Measurements from ENCODE around the gene LRR1. TPM values are rescaled to one million over a fixed set of nuclear protein-coding genes. Genes with fewer than 3 reads are reported as not detected.

Gene LRR1
- total RNA-seq, 1 donor from 2014 or later = 16.4 TPM

GRCh38 chr14:49637534-49638078 is 38.9 kb downstream of the LRR1 start:
- Mint-ChIP-seq H3K4me1 (ENCODE audit: low read depth) (peaks cover 34% of the 10 kb centered on the region), H3K4me3 (ENCODE audit: low read depth) (no peak overlapping the region), H3K27me3 (no peaks in the 10 kb centered on the region), H3K27ac (no peak overlapping the region), H3K36me3 (ENCODE audit: insufficient read depth) (peaks cover 18% of the 10 kb centered on the region), H3K9me3 (ENCODE audit: low read depth) (no peaks in the 10 kb centered on the region)
- TF ChIP-seq CTCF (IDR thresholded peaks at IDR 0.05; ENCODE audit: unreplicated experiment) = no peak
- no peak for DNase-seq (ENCODE audit: low spot score, unreplicated experiment)

DNA sequence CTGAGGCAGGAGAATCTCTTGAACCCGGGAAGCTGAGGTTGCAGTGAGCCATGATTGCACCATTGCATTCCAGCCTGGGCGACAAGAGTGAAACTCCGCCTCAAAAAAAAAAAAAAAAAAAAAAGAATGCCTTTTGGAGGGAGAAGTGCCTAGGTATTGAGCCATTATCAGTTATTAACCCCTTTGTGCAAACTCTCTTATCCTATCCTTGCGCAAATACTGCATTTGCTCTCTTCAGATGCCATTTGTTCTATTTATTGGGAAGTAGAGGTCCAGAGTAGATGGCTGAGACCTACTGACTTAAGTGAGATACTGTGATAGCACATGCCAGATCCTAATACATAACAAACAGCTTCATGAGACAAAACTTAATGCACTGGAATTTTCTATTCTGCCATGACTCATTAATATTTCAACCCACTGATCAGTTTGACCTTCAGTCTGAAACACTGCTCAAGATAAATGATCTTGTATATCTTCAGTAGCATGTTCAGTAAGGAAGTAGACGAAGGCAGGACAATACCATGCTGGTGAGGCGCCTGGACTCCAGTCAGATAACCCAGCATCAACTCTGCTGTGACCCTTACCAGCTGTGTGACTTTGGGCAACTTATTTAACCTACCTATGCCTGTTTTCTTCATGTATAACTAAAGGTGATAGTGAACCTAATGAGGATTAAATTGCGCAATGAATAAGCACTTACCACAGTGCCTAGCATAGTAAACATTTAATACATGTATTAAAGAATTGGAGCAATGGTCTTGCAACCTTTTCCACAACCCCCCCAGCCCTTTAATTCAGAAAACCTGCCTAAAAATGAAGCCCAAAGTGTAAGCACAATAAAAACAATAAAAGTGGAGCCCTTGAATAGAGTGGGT is 42.0 kb downstream of the LRR1 start:
- H3K27ac Mint-ChIP-seq = no peak overlapping the region
- TF ChIP-seq CTCF (IDR thresholded peaks at IDR 0.05; ENCODE audit: unreplicated experiment) = no peak
- DNase-seq (ENCODE audit: low spot score, unreplicated experiment) = no peak

GRCh38 chr14:49641697-49642129 is 43.0 kb downstream of the LRR1 start:
- H3K27me3 Mint-ChIP-seq = no peaks in the 10 kb centered on the region
- no peaks in the 10 kb centered on the region for H3K9me3 Mint-ChIP-seq (ENCODE audit: low read depth)
- no peak for TF ChIP-seq CTCF (IDR thresholded peaks at IDR 0.05; ENCODE audit: unreplicated experiment)
- H3K27ac Mint-ChIP-seq = peak overlapping the region; percentile 27
- H3K4me1 Mint-ChIP-seq (ENCODE audit: low read depth) = peaks cover 26% of the 10 kb centered on the region
- peaks cover 14% of the 10 kb centered on the region for H3K36me3 Mint-ChIP-seq (ENCODE audit: insufficient read depth)
- no peak for DNase-seq (ENCODE audit: low spot score, unreplicated experiment)
- H3K4me3 Mint-ChIP-seq (ENCODE audit: low read depth) = peak overlapping the region; percentile 15

More for the DNA sequence above, 42.0 kb downstream of the LRR1 start:
- H3K4me1 Mint-ChIP-seq (ENCODE audit: low read depth) = peaks cover 30% of the 10 kb centered on the region
- H3K4me3 Mint-ChIP-seq (ENCODE audit: low read depth) = no peak overlapping the region
- H3K9me3 Mint-ChIP-seq (ENCODE audit: low read depth) = no peaks in the 10 kb centered on the region
- H3K36me3 Mint-ChIP-seq (ENCODE audit: insufficient read depth) = peaks cover 15% of the 10 kb centered on the region
- no peaks in the 10 kb centered on the region for H3K27me3 Mint-ChIP-seq

GRCh38 chr14:49642163-49642562 is 43.4 kb downstream of the LRR1 start:
- Mint-ChIP-seq H3K27ac (peak overlapping the region; percentile 27), H3K4me3 (ENCODE audit: low read depth) (peak overlapping the region; percentile 15), H3K4me1 (ENCODE audit: low read depth) (peaks cover 24% of the 10 kb centered on the region), H3K36me3 (ENCODE audit: insufficient read depth) (peaks cover 18% of the 10 kb centered on the region), H3K27me3 (no peaks in the 10 kb centered on the region), H3K9me3 (ENCODE audit: low read depth) (no peaks in the 10 kb centered on the region)
- no peak for TF ChIP-seq CTCF (IDR thresholded peaks at IDR 0.05; ENCODE audit: unreplicated experiment)
- DNase-seq (ENCODE audit: low spot score, unreplicated experiment) = no peak

DNA sequence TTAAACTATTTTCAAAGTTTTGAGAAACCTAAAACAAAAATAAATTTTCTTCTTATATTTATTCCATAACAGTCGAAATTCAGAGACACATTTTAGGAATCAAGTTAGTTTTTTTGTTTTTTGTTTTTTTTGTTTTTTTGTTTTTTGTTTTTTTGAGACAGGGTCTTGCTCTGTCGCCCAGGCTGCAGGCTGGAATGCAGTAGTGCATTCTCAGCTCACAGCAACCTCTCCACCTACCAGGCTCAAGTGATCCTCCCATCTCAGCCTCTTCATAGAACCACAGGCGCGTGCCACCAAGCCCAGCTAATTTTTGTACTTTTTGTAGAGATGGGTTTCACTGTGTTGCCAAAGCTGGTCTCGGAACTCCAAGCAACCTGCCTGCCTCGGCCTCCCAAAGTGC is 54.8 kb downstream of the LRR1 start:
- no peaks in the 10 kb centered on the region for H3K9me3 Mint-ChIP-seq (ENCODE audit: low read depth)
- peaks cover 5% of the 10 kb centered on the region for H3K36me3 Mint-ChIP-seq (ENCODE audit: insufficient read depth)
- H3K4me3 Mint-ChIP-seq (ENCODE audit: low read depth) = no peak overlapping the region
- H3K27ac Mint-ChIP-seq = no peak overlapping the region
- H3K4me1 Mint-ChIP-seq (ENCODE audit: low read depth) = no peaks in the 10 kb centered on the region
- TF ChIP-seq CTCF (IDR thresholded peaks at IDR 0.05; ENCODE audit: unreplicated experiment) = no peak
- DNase-seq (ENCODE audit: low spot score, unreplicated experiment) = no peak
- no peaks in the 10 kb centered on the region for H3K27me3 Mint-ChIP-seq

Measured in progenitor cell of endocrine pancreas (in vitro differentiated cells).